ENCODE data around the gene PRORP. TPM values are rescaled to one million over a fixed set of nuclear protein-coding genes. Genes with fewer than 3 reads are reported as not detected.

Gene PRORP
- total and polyA plus RNA-seq, 2 of the 13 experiments (the other 11 are each of a cell fraction or from before 2014, with no cell fraction given), result 48.9 to 88.7 TPM

DNA sequence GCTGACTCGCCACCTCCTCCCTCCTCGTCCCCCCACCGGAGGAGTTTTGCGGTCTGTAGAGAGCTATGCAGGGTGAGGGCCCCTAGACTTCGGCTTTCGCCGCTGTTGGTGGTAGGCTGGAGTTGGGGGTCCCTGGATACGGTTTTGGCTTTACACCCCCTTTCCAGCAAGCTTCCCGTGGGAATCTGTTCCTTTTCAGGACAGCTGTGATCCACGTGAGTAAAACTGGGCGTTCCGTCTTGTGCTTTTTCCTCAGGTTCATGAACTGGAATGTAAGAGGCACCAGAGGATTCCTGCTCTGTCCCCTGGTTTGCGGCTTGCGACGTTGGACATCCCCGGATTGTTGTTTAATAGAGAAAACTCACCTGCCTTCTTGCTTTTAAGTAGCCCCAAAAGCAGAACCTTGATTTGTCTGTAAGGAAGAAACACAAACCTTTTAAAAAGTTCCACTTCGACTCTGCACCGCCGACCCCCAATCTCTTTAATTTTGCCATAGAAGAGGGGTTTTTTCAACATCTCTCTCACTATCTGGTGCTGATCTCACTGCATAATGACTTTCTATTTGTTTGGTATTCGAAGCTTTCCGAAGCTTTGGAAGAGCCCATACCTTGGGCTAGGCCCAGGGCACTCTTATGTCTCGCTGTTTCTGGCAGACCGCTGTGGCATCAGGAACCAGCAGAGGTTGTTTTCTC, 490 bp downstream of the PRORP start (continued):
- peak; percentile 16 for TF ChIP-seq SAP130 (CRISPR knock-in tag; IDR thresholded peaks at IDR 0.05; ENCODE audit: low read depth)
- TF ChIP-seq HOXA3 (CRISPR knock-in tag; IDR thresholded peaks at IDR 0.05), result no peak
- TF ChIP-seq, protein P1, sequence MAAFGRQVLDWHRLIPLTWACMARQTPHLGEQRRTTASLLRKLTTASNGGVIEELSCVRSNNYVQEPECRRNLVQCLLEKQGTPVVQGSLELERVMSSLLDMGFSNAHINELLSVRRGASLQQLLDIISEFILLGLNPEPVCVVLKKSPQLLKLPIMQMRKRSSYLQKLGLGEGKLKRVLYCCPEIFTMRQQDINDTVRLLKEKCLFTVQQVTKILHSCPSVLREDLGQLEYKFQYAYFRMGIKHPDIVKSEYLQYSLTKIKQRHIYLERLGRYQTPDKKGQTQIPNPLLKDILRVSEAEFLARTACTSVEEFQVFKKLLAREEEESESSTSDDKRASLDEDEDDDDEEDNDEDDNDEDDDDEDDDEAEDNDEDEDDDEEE (CRISPR knock-in tag; IDR thresholded peaks at IDR 0.05), result no peak; the same call in 1 of the 2 replicates
- no peak for TF ChIP-seq ZFP36 (IDR thresholded peaks at IDR 0.05; ENCODE audit: borderline replicate concordance, low read depth, low read length, partially characterized antibody)
- TF ChIP-seq ZNF543 (CRISPR knock-in tag; IDR thresholded peaks at IDR 0.05), result no peak; the same call in 1 of the 2 replicates
- TF ChIP-seq, protein P2, sequence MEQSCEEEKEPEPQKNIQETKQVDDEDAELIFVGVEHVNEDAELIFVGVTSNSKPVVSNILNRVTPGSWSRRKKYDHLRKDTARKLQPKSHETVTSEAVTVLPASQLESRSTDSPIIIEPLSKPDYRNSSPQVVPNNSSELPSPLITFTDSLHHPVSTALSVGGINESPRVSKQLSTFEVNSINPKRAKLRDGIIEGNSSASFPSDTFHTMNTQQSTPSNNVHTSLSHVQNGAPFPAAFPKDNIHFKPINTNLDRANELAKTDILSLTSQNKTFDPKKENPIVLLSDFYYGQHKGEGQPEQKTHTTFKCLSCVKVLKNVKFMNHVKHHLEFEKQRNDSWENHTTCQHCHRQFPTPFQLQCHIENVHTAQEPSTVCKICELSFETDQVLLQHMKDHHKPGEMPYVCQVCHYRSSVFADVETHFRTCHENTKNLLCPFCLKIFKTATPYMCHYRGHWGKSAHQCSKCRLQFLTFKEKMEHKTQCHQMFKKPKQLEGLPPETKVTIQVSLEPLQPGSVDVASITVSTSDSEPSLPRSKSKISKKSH (CRISPR knock-in tag; IDR thresholded peaks at IDR 0.05; ENCODE audit: borderline replicate concordance), result 0 out of 2 replicates have a peak, but pooled peaks have one; percentile 81
- TF ChIP-seq PAX8 (CRISPR knock-in tag; IDR thresholded peaks at IDR 0.05; ENCODE audit: borderline replicate concordance), result 0 out of 2 replicates have a peak, but pooled peaks have one; percentile 86
- no peak for TF ChIP-seq MATR3 (CRISPR knock-in tag; IDR thresholded peaks at IDR 0.05)
- no peak; the same call in 1 of the 2 replicates for TF ChIP-seq ZGPAT (CRISPR knock-in tag; IDR thresholded peaks at IDR 0.05)
- no peak for TF ChIP-seq ZNF33A (CRISPR knock-in tag; IDR thresholded peaks at IDR 0.05; ENCODE audit: borderline replicate concordance)
- no peak for TF ChIP-seq RFXANK (CRISPR knock-in tag; IDR thresholded peaks at IDR 0.05)
- TF ChIP-seq MLLT10 (CRISPR knock-in tag; IDR thresholded peaks at IDR 0.05), result no peak
- 0 out of 2 replicates have a peak, but pooled peaks have one; percentile 22 for TF ChIP-seq FUBP1 (CRISPR knock-in tag; IDR thresholded peaks at IDR 0.05; ENCODE audit: borderline replicate concordance)
- TF ChIP-seq, protein P3, sequence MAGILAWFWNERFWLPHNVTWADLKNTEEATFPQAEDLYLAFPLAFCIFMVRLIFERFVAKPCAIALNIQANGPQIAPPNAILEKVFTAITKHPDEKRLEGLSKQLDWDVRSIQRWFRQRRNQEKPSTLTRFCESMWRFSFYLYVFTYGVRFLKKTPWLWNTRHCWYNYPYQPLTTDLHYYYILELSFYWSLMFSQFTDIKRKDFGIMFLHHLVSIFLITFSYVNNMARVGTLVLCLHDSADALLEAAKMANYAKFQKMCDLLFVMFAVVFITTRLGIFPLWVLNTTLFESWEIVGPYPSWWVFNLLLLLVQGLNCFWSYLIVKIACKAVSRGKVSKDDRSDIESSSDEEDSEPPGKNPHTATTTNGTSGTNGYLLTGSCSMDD (CRISPR knock-in tag; IDR thresholded peaks at IDR 0.05), result no peak
- no peak for TF ChIP-seq SCMH1 (CRISPR knock-in tag; IDR thresholded peaks at IDR 0.05; ENCODE audit: borderline replicate concordance)
- TF ChIP-seq GATA4 (IDR thresholded peaks at IDR 0.05; ENCODE audit: borderline replicate concordance, low read depth), result no peak
- peak; percentile 93; the same call in 1 of the 2 replicates for TF ChIP-seq THAP11 (CRISPR knock-in tag; IDR thresholded peaks at IDR 0.05)
- TF ChIP-seq CREBL2 (CRISPR knock-in tag; IDR thresholded peaks at IDR 0.05; ENCODE audit: borderline replicate concordance), result no peak
- TF ChIP-seq ONECUT2 (CRISPR knock-in tag; IDR thresholded peaks at IDR 0.05), result no peak
- peak; percentile 18; the same call in 1 of the 2 replicates for TF ChIP-seq ZFY (CRISPR knock-in tag; IDR thresholded peaks at IDR 0.05)
- no peak; the same call in 1 of the 2 replicates for TF ChIP-seq ZNF788 (CRISPR knock-in tag; IDR thresholded peaks at IDR 0.05; ENCODE audit: borderline replicate concordance)

Measured in HepG2 (cell line).